PC-9 (cell line): Measurements from ENCODE around the gene TMEM134.
"Not testable (repeated sequence)": the region's sequence is repeated elsewhere in the genome, so short reads cannot be mapped to it uniquely, and the experiment has no call there.

ENCODE experiments used
- CTCF ChIP-seq: fragments of 200-600 bp; sonication (generic); conservative IDR thresholded peaks from 2 replicates; pipeline ENCODE4 v1.6.1; 2017; ENCODE audit warnings: mixed run types, antibody characterized with exemption, mild to moderate bottlenecking, moderate library complexity
- EZH2 ChIP-seq: fragments of 200-600 bp; sonication (generic); IDR thresholded peaks from 2 replicates; pipeline ENCODE4 v1.8.0; 2017; ENCODE audit warnings: antibody characterized with exemption, low read depth

GRCh38 chr11:67511558-67511957 is 42.5 kb upstream of the TMEM134 start:
- TF ChIP-seq CTCF, EZH2: not testable (repeated sequence)
